Natural killer cell treated with Interleukin-12 subunit alpha and Interleukin-12 subunit beta and Interleukin-15 and Interleukin-18, amount 100 ng/mL, for 72 hours (primary cell): ENCODE measurements around the gene RFT1. TPM values are rescaled to one million over a fixed set of nuclear protein-coding genes. Genes with fewer than 3 reads are reported as not detected.

Experiments used
- ATAC-seq, 2 donors: fragments of 150-1000 bp; cut with Tn5 transposase in 1 of 2; sonication (Bioruptor Pico), chemical (Tn5 transposase) in 1 of 2; 2 replicates each; pipeline ENCODE4 v1.10.0; 2021
- DNase-seq: peaks from one replicate; pipeline ENCODE4 v3.0.0; 2022; ENCODE audit warnings: low spot score
- H3K27ac Mint-ChIP-seq, 2 donors: 1 replicate in 1 of 2; 2 replicates in 1 of 2; pipeline ENCODE4 v1.8.0; 2022; ENCODE audit warnings: mixed read lengths in 2 of 2, mild to moderate bottlenecking in 1 of 2, moderate library complexity in 1 of 2
- H3K27me3 Mint-ChIP-seq, 2 donors: 1 replicate in 1 of 2; 2 replicates in 1 of 2; pipeline ENCODE4 v1.8.0; 2022; ENCODE audit warnings: mixed read lengths in 2 of 2
- H3K36me3 Mint-ChIP-seq: one replicate; pipeline ENCODE4 v1.8.0; 2022; ENCODE audit warnings: mixed read lengths
- H3K4me1 Mint-ChIP-seq, 2 donors: 1 replicate in 1 of 2; 2 replicates in 1 of 2; pipeline ENCODE4 v1.8.0; 2022; ENCODE audit warnings: low read depth in 2 of 2, mixed read lengths in 2 of 2, mild to moderate bottlenecking in 1 of 2
- H3K4me3 Mint-ChIP-seq: one replicate; pipeline ENCODE4 v1.8.0; 2022; ENCODE audit warnings: mixed read lengths
- H3K9me3 Mint-ChIP-seq: 2 replicates; pipeline ENCODE4 v1.8.0; 2022; ENCODE audit warnings: mixed read lengths
- total RNA-seq, 2 donors: library from RNA; stranded (reverse); gene quantifications; one replicate each; pipeline ENCODE4 v1.2.3, GENCODE V29; 2022

Gene RFT1
- 10 to 100 TPM; 33.1 to 51.6 TPM for total RNA-seq

GRCh38 chr3:53130179-53131061 lies at the start of gene RFT1:
RFT1 (minus strand) TSS chr3:53130435; CDS start chr3:53130400, 35 bp downstream.
- Mint-ChIP-seq H3K27ac (peak within 1 kb of the TSS; percentile 86 to 99), H3K4me1 (peaks cover 19 to 20% of the 10 kb centered on the region in 2 donors), H3K9me3 (no peaks in the 10 kb centered on the region), H3K27me3 (no peaks in the 10 kb centered on the region), H3K4me3 (peak within 1 kb of the TSS; percentile 95), H3K36me3 (no peaks in the 10 kb centered on the region)
- peak; percentile 96 for DNase-seq
- peak; percentile 97 to 98 for ATAC-seq

- no peaks in the 10 kb centered on the region for H3K9me3 Mint-ChIP-seq
- peaks cover 5 to 7% of the 10 kb centered on the region in 2 donors for H3K4me1 Mint-ChIP-seq
- no peaks in the 10 kb centered on the region for H3K27me3 Mint-ChIP-seq
- no peak overlapping the region for H3K4me3 Mint-ChIP-seq
- DNase-seq (no peak), ATAC-seq (no peak)
- no peak overlapping the region for H3K27ac Mint-ChIP-seq
- H3K36me3 Mint-ChIP-seq, result no peaks in the 10 kb centered on the region
Measured at GRCh38 chr3:53179580-53179979, 49.3 kb upstream of the RFT1 start.

- Mint-ChIP-seq H3K4me1 (peaks cover 9 to 13% of the 10 kb centered on the region in 2 donors), H3K4me3 (no peak overlapping the region), H3K27me3 (no peaks in the 10 kb centered on the region), H3K36me3 (peaks cover 4% of the 10 kb centered on the region), H3K27ac (no peak overlapping the region), H3K9me3 (no peaks in the 10 kb centered on the region)
- DNase-seq (no peak), ATAC-seq (no peak)
Measured at GRCh38 chr3:53178246-53178645, 48.0 kb upstream of the RFT1 start.

GRCh38 chr3:53175613-53176540 lies 45.6 kb upstream of the RFT1 start:
- Mint-ChIP-seq H3K36me3 (peaks cover 4% of the 10 kb centered on the region), H3K4me1 (peaks cover 22 to 31% of the 10 kb centered on the region in 2 donors), H3K27ac (no peak overlapping the region), H3K4me3 (no peak overlapping the region), H3K9me3 (no peaks in the 10 kb centered on the region), H3K27me3 (no peaks in the 10 kb centered on the region)
- ATAC-seq, result no peak
- no peak for DNase-seq

GRCh38 chr3:53174346-53175250 lies 44.4 kb upstream of the RFT1 start:
- no peaks in the 10 kb centered on the region for H3K27me3 Mint-ChIP-seq
- no peak overlapping the region for H3K4me3 Mint-ChIP-seq
- H3K9me3 Mint-ChIP-seq, result no peaks in the 10 kb centered on the region
- H3K27ac Mint-ChIP-seq, result no peak overlapping the region
- H3K36me3 Mint-ChIP-seq, result peaks cover 4% of the 10 kb centered on the region
- peaks cover 35 to 43% of the 10 kb centered on the region in 2 donors for H3K4me1 Mint-ChIP-seq
- ATAC-seq (no peak), DNase-seq (no peak)

- peak overlapping the region in 1 of 2 donors; percentile 26 for H3K27ac Mint-ChIP-seq
- peaks cover 42 to 55% of the 10 kb centered on the region in 2 donors for H3K4me1 Mint-ChIP-seq
- ATAC-seq (no peak), DNase-seq (no peak)
- H3K9me3 Mint-ChIP-seq, result no peaks in the 10 kb centered on the region
- H3K36me3 Mint-ChIP-seq, result peaks cover 4% of the 10 kb centered on the region
- no peaks in the 10 kb centered on the region for H3K27me3 Mint-ChIP-seq
- no peak overlapping the region for H3K4me3 Mint-ChIP-seq
Measured at GRCh38 chr3:53173107-53173506, 42.9 kb upstream of the RFT1 start.

GRCh38 chr3:53171827-53172505 lies 41.7 kb upstream of the RFT1 start:
- peaks cover 49 to 64% of the 10 kb centered on the region in 2 donors for H3K4me1 Mint-ChIP-seq
- H3K9me3 Mint-ChIP-seq, result no peaks in the 10 kb centered on the region
- peaks cover 4% of the 10 kb centered on the region for H3K36me3 Mint-ChIP-seq
- no peak overlapping the region for H3K4me3 Mint-ChIP-seq
- H3K27ac Mint-ChIP-seq, result peak overlapping the region in 1 of 2 donors; percentile 42
- no peaks in the 10 kb centered on the region for H3K27me3 Mint-ChIP-seq
- DNase-seq, result no peak
- ATAC-seq, result no peak

GRCh38 chr3:53171064-53171418 lies 40.8 kb upstream of the RFT1 start:
- Mint-ChIP-seq H3K9me3 (no peaks in the 10 kb centered on the region), H3K27me3 (no peaks in the 10 kb centered on the region), H3K4me1 (peaks cover 56 to 71% of the 10 kb centered on the region in 2 donors), H3K4me3 (peak overlapping the region; percentile 76), H3K27ac (peak overlapping the region; percentile 42 to 73), H3K36me3 (peaks cover 4% of the 10 kb centered on the region)
- DNase-seq, result no peak
- no peak for ATAC-seq

GRCh38 chr3:53170325-53171063 lies 40.3 kb upstream of the RFT1 start:
- H3K4me3 Mint-ChIP-seq, result peak overlapping the region; percentile 76
- H3K4me1 Mint-ChIP-seq, result peaks cover 56 to 68% of the 10 kb centered on the region in 2 donors
- peak; percentile 75 to 81 for ATAC-seq
- peak overlapping the region; percentile 42 to 73 for H3K27ac Mint-ChIP-seq
- no peaks in the 10 kb centered on the region for H3K27me3 Mint-ChIP-seq
- peak; percentile 75 for DNase-seq
- no peaks in the 10 kb centered on the region for H3K9me3 Mint-ChIP-seq
- H3K36me3 Mint-ChIP-seq, result peaks cover 4% of the 10 kb centered on the region

GRCh38 chr3:53169832-53170324 lies 39.6 kb upstream of the RFT1 start:
- Mint-ChIP-seq H3K4me3 (peak overlapping the region; percentile 76), H3K4me1 (peaks cover 56 to 68% of the 10 kb centered on the region in 2 donors)

GRCh38 chr3:53169045-53169831 lies 39.0 kb upstream of the RFT1 start:
- DNase-seq (no peak), ATAC-seq (peak in 1 of 2 donors; percentile 14)
- H3K27ac Mint-ChIP-seq, result peak overlapping the region; percentile 42 to 45
- no peaks in the 10 kb centered on the region for H3K27me3 Mint-ChIP-seq
- peak overlapping the region; percentile 42 for H3K4me3 Mint-ChIP-seq
- H3K4me1 Mint-ChIP-seq, result peaks cover 56 to 66% of the 10 kb centered on the region in 2 donors
- H3K9me3 Mint-ChIP-seq, result no peaks in the 10 kb centered on the region
- peaks cover 4% of the 10 kb centered on the region for H3K36me3 Mint-ChIP-seq

More at GRCh38 chr3:53169832-53170324, 39.6 kb upstream of the RFT1 start:
- H3K27me3 Mint-ChIP-seq, result no peaks in the 10 kb centered on the region
- no peak for ATAC-seq
- peaks cover 4% of the 10 kb centered on the region for H3K36me3 Mint-ChIP-seq
- H3K27ac Mint-ChIP-seq, result peak overlapping the region; percentile 42 to 73
- DNase-seq, result no peak
- H3K9me3 Mint-ChIP-seq, result no peaks in the 10 kb centered on the region
